Measurements from ENCODE around the gene DNAH11.

Gene DNAH11

DNA sequence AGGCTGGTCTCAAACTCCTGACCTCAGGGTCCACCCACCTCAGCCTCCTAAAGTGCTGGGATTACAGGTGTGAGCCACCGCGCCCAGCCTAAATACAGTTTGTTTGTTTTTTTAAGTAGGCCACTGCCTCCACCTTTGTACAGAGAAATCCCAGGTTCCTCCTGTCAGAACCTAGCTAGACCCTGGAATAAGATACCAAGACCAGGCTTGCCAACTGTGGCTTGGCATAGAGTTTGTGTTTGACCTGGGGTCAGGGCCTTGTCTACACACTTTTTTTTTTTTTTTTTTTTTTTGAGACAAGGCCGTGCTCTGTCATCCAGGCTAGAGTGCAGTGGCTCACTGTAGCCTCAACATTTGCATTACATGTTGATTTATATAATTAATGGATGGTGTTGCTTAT lies 34.3 kb upstream of the DNAH11 start:
- Histone ChIP-seq H3K27me3 (ENCODE audit: insufficient read depth, poor library complexity, severe bottlenecking) (no peaks in the 10 kb centered on the region), H3K27ac (replicated peaks) (no peak overlapping the region), H3K4me3 (replicated peaks; ENCODE audit: insufficient read depth, low read length) (no peak overlapping the region)
- DNase-seq (ENCODE audit: low read depth in 1 of 2, low spot score in 1 of 2): no peak
- TF ChIP-seq, protein P1, sequence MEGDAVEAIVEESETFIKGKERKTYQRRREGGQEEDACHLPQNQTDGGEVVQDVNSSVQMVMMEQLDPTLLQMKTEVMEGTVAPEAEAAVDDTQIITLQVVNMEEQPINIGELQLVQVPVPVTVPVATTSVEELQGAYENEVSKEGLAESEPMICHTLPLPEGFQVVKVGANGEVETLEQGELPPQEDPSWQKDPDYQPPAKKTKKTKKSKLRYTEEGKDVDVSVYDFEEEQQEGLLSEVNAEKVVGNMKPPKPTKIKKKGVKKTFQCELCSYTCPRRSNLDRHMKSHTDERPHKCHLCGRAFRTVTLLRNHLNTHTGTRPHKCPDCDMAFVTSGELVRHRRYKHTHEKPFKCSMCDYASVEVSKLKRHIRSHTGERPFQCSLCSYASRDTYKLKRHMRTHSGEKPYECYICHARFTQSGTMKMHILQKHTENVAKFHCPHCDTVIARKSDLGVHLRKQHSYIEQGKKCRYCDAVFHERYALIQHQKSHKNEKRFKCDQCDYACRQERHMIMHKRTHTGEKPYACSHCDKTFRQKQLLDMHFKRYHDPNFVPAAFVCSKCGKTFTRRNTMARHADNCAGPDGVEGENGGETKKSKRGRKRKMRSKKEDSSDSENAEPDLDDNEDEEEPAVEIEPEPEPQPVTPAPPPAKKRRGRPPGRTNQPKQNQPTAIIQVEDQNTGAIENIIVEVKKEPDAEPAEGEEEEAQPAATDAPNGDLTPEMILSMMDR (IDR thresholded peaks at IDR 0.05; ENCODE audit: insufficient read depth, low read length): no peak
- TF ChIP-seq POLR2AphosphoS5 (IDR thresholded peaks at IDR 0.05; ENCODE audit: low read depth) (no peak), GABPA (IDR thresholded peaks at IDR 0.05; ENCODE audit: low read depth) (no peak), SPI1 (IDR thresholded peaks at IDR 0.05; ENCODE audit: borderline replicate concordance, low read depth) (no peak)
- TF ChIP-seq, protein P2, sequence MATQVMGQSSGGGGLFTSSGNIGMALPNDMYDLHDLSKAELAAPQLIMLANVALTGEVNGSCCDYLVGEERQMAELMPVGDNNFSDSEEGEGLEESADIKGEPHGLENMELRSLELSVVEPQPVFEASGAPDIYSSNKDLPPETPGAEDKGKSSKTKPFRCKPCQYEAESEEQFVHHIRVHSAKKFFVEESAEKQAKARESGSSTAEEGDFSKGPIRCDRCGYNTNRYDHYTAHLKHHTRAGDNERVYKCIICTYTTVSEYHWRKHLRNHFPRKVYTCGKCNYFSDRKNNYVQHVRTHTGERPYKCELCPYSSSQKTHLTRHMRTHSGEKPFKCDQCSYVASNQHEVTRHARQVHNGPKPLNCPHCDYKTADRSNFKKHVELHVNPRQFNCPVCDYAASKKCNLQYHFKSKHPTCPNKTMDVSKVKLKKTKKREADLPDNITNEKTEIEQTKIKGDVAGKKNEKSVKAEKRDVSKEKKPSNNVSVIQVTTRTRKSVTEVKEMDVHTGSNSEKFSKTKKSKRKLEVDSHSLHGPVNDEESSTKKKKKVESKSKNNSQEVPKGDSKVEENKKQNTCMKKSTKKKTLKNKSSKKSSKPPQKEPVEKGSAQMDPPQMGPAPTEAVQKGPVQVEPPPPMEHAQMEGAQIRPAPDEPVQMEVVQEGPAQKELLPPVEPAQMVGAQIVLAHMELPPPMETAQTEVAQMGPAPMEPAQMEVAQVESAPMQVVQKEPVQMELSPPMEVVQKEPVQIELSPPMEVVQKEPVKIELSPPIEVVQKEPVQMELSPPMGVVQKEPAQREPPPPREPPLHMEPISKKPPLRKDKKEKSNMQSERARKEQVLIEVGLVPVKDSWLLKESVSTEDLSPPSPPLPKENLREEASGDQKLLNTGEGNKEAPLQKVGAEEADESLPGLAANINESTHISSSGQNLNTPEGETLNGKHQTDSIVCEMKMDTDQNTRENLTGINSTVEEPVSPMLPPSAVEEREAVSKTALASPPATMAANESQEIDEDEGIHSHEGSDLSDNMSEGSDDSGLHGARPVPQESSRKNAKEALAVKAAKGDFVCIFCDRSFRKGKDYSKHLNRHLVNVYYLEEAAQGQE (IDR thresholded peaks at IDR 0.05; ENCODE audit: insufficient replicate concordance, low read depth): no peak

GRCh38 chr7:21514062-21514461 lies 28.8 kb upstream of the DNAH11 start:
- H3K4me3 ChIP-seq (replicated peaks; ENCODE audit: insufficient read depth, low read length): no peak overlapping the region
- TF ChIP-seq GABPA (IDR thresholded peaks at IDR 0.05; ENCODE audit: low read depth): no peak
- TF ChIP-seq, protein P1 (IDR thresholded peaks at IDR 0.05; ENCODE audit: insufficient read depth, low read length): no peak
- TF ChIP-seq, protein P2 (IDR thresholded peaks at IDR 0.05; ENCODE audit: insufficient replicate concordance, low read depth): no peak
- no peak for TF ChIP-seq SPI1 (IDR thresholded peaks at IDR 0.05; ENCODE audit: borderline replicate concordance, low read depth)
- TF ChIP-seq POLR2AphosphoS5 (IDR thresholded peaks at IDR 0.05; ENCODE audit: low read depth): no peak
- no peak for DNase-seq (ENCODE audit: low read depth in 1 of 2, low spot score in 1 of 2)
- H3K27ac ChIP-seq (replicated peaks): no peak overlapping the region
- no peaks in the 10 kb centered on the region for H3K27me3 ChIP-seq (ENCODE audit: insufficient read depth, poor library complexity, severe bottlenecking)

- Histone ChIP-seq H3K27me3 (ENCODE audit: insufficient read depth, poor library complexity, severe bottlenecking) (no peaks in the 10 kb centered on the region), H3K27ac (replicated peaks) (no peak overlapping the region), H3K4me3 (replicated peaks; ENCODE audit: insufficient read depth, low read length) (no peak overlapping the region)
- no peak for DNase-seq (ENCODE audit: low read depth in 1 of 2, low spot score in 1 of 2)
- no peak for TF ChIP-seq SPI1 (IDR thresholded peaks at IDR 0.05; ENCODE audit: borderline replicate concordance, low read depth)
- no peak for TF ChIP-seq POLR2AphosphoS5 (IDR thresholded peaks at IDR 0.05; ENCODE audit: low read depth)
- TF ChIP-seq, protein P2 (IDR thresholded peaks at IDR 0.05; ENCODE audit: insufficient replicate concordance, low read depth): no peak
- TF ChIP-seq, protein P1 (IDR thresholded peaks at IDR 0.05; ENCODE audit: insufficient read depth, low read length): no peak
- TF ChIP-seq GABPA (IDR thresholded peaks at IDR 0.05; ENCODE audit: low read depth): no peak
Observed at GRCh38 chr7:21524680-21525079, 18.2 kb upstream of the DNAH11 start.
